NCI-H187 treated with DMSO at 0.1 percent for 48 hours (cell line): ENCODE measurements around the gene MEIOC.

Experiments
- DNase-seq: peaks from one replicate; lab custom pipeline; 2025; lab: John Stamatoyannopoulos, UW

Gene MEIOC

GRCh38 chr17:44708401-44709263 is 52.4 kb downstream of the MEIOC start, which contains the start of gene DBF4B:
TSS of gene DBF4B (plus strand) at chr17:44708665. CDS start at chr17:44708821, 156 bp downstream.
- DNase-seq, result peak; percentile 75

- no peak for DNase-seq
Observed at GRCh38 chr17:44719444-44719843, 63.2 kb downstream of the MEIOC start.

GRCh38 chr17:44722254-44722653 is 66.0 kb downstream of the MEIOC start:
- DNase-seq, result no peak
